ENCODE results near the gene MIPEP. TPM values are rescaled to one million over a fixed set of nuclear protein-coding genes. Genes with fewer than 3 reads are reported as not detected.

Gene MIPEP
- polyA plus RNA-seq, 1 donor (not counting 4 experiments of a cell fraction or from before 2014, with no cell fraction given): 35.0 TPM

- Histone ChIP-seq H3K4me2 (ENCODE audit: control insufficient read depth, extremely low read depth, insufficient read depth, low read depth, low read length) (no peak overlapping the region), H3K79me2 (ENCODE audit: control insufficient read depth, insufficient read depth, low read length) (no peaks in the 10 kb centered on the region), H3K36me3 (ENCODE audit: control insufficient read depth in 2 of 2, extremely low read depth in 1 of 2, insufficient read depth in 2 of 2, low read length in 2 of 2) (no peaks in the 10 kb centered on the region), H3K4me1 (ENCODE audit: control insufficient read depth, extremely low read depth, insufficient read depth, low read length) (no peaks in the 10 kb centered on the region), H3K27ac (ENCODE audit: control insufficient read depth, insufficient read depth, low read length) (no peak overlapping the region), H2AFZ (ENCODE audit: control insufficient read depth, low read length) (no peak overlapping the region), H4K20me1 (ENCODE audit: control insufficient read depth, extremely low read depth, insufficient read depth, low read length) (no peaks in the 10 kb centered on the region), H3K27me3 (ENCODE audit: control insufficient read depth, extremely low read depth, insufficient read depth, low read length) (no peaks in the 10 kb centered on the region), H3K9me3 (ENCODE audit: control insufficient read depth, low read depth, low read length) (no peaks in the 10 kb centered on the region), H3K9me1 (ENCODE audit: control insufficient read depth, extremely low read depth, insufficient read depth, low read length) (no peaks in the 10 kb centered on the region), H3K9ac (ENCODE audit: control insufficient read depth, extremely low read depth, insufficient read depth, low read length) (no peak overlapping the region), H3K4me3 (ENCODE audit: control insufficient read depth in 2 of 3, extremely low read depth in 1 of 3, insufficient read depth in 2 of 3, low read depth in 1 of 3, low read length in 3 of 3) (no peak overlapping the region)
- dilution Hi-C loops (cut with MboI; ENCODE audit: extremely low pct_ligation_motif_present, low sequenced_read_pairs): no loop called here
- TF ChIP-seq CTCF (optimal IDR thresholded peaks at IDR 0.05 in 1 of 3, IDR thresholded peaks at IDR 0.05 in 1 of 3, conservative IDR thresholded peaks at IDR 0.05 in 1 of 3; ENCODE audit: extremely low read depth in 1 of 3, insufficient read depth in 2 of 3, low read length in 3 of 3) (peak in 1 of 3 experiments; percentile 16), EZH2 (IDR thresholded peaks at IDR 0.05; ENCODE audit: low read length) (no peak)
- no peak for DNase-seq (ENCODE audit: low read depth, low spot score)
- FAIRE-seq: no peak
Observed at GRCh38 chr13:23778002-23778652, 111.1 kb downstream of the MIPEP start.

GRCh38 chr13:23777575-23777870 is 111.7 kb downstream of the MIPEP start:
- FAIRE-seq: no peak
- Histone ChIP-seq H2AFZ (ENCODE audit: control insufficient read depth, low read length) (no peak overlapping the region), H3K79me2 (ENCODE audit: control insufficient read depth, insufficient read depth, low read length) (no peaks in the 10 kb centered on the region), H3K9me3 (ENCODE audit: control insufficient read depth, low read depth, low read length) (no peaks in the 10 kb centered on the region), H3K4me1 (ENCODE audit: control insufficient read depth, extremely low read depth, insufficient read depth, low read length) (peaks cover 2% of the 10 kb centered on the region), H3K36me3 (ENCODE audit: control insufficient read depth in 2 of 2, extremely low read depth in 1 of 2, insufficient read depth in 2 of 2, low read length in 2 of 2) (no peaks in the 10 kb centered on the region), H3K9me1 (ENCODE audit: control insufficient read depth, extremely low read depth, insufficient read depth, low read length) (no peaks in the 10 kb centered on the region), H4K20me1 (ENCODE audit: control insufficient read depth, extremely low read depth, insufficient read depth, low read length) (no peaks in the 10 kb centered on the region), H3K4me3 (ENCODE audit: control insufficient read depth in 2 of 3, extremely low read depth in 1 of 3, insufficient read depth in 2 of 3, low read depth in 1 of 3, low read length in 3 of 3) (no peak overlapping the region), H3K27ac (ENCODE audit: control insufficient read depth, insufficient read depth, low read length) (no peak overlapping the region), H3K9ac (ENCODE audit: control insufficient read depth, extremely low read depth, insufficient read depth, low read length) (no peak overlapping the region), H3K4me2 (ENCODE audit: control insufficient read depth, extremely low read depth, insufficient read depth, low read depth, low read length) (no peak overlapping the region), H3K27me3 (ENCODE audit: control insufficient read depth, extremely low read depth, insufficient read depth, low read length) (no peaks in the 10 kb centered on the region)
- DNase-seq (ENCODE audit: low read depth, low spot score): no peak
- dilution Hi-C loops (cut with MboI; ENCODE audit: extremely low pct_ligation_motif_present, low sequenced_read_pairs): no loop called here
- TF ChIP-seq CTCF (optimal IDR thresholded peaks at IDR 0.05 in 1 of 3, IDR thresholded peaks at IDR 0.05 in 1 of 3, conservative IDR thresholded peaks at IDR 0.05 in 1 of 3; ENCODE audit: extremely low read depth in 1 of 3, insufficient read depth in 2 of 3, low read length in 3 of 3) (no peak), EZH2 (IDR thresholded peaks at IDR 0.05; ENCODE audit: low read length) (no peak)
